Activated CD4-positive, alpha-beta memory T cell treated with anti-CD3 and anti-CD28 coated beads for 36 hours (primary cell): ENCODE results near the gene CYBRD1. TPM values are rescaled to one million over a fixed set of nuclear protein-coding genes. Genes with fewer than 3 reads are reported as not detected.
"Not testable (repeated sequence)": the region's sequence is repeated elsewhere in the genome, so short reads cannot be mapped to it uniquely, and the experiment has no call there.

Source experiments
- CTCF ChIA-PET: fragments of 350-600 bp; sonication (Branson Sonifier 250); formaldehyde crosslinking; loops from one replicate; lab custom pipeline; 2021; ENCODE audit warnings: antibody characterized with exemption, inconsistent platforms; lab: Charles Lee
- POLR2A ChIA-PET: fragments of 350-600 bp; sonication (Branson Sonifier 250); formaldehyde crosslinking; loops from one replicate; lab custom pipeline; 2021; ENCODE audit warnings: antibody characterized with exemption; lab: Charles Lee
- DNase-seq: peaks from one replicate; pipeline ENCODE4 v3.0.0-alpha.2; 2020
- H3K27ac Mint-ChIP-seq: one replicate; pipeline ENCODE4 v1.8.0; 2021; ENCODE audit warnings: mixed read lengths
- H3K27me3 Mint-ChIP-seq: one replicate; pipeline ENCODE4 v1.8.0; 2021; ENCODE audit warnings: mixed read lengths
- H3K36me3 Mint-ChIP-seq: one replicate; pipeline ENCODE4 v1.8.0; 2021; ENCODE audit warnings: mixed read lengths
- H3K4me1 Mint-ChIP-seq: one replicate; pipeline ENCODE4 v1.8.0; 2021; ENCODE audit warnings: low read depth, mixed read lengths
- H3K4me3 Mint-ChIP-seq: one replicate; pipeline ENCODE4 v1.8.0; 2021; ENCODE audit warnings: mild to moderate bottlenecking, mixed read lengths
- H3K9me3 Mint-ChIP-seq: one replicate; pipeline ENCODE4 v1.8.0; 2021; ENCODE audit warnings: mixed read lengths
- intact Hi-C: fragments of 100-400 bp; cut with micrococcal nuclease; formaldehyde crosslinking; loops from one replicate; pipeline ENCODE4 v1.15.1; 2023
- total RNA-seq, 2 experiments: library from RNA; stranded (reverse); gene quantifications; one replicate each; pipeline ENCODE4 v1.2.3, GENCODE V29; 2021

CYBRD1 gene
- total RNA-seq, 2 experiments from 2014 or later = 0.86 to 0.99 TPM

- H3K27me3 Mint-ChIP-seq = peaks cover 43% of the 10 kb centered on the region
- no peak for DNase-seq
- ChIA-PET CTCF (interaction anchor here (1.2 kb wide), 1 partner anchor 13 kb away, joined by 3 read pairs; no protein-coding TSS in a partner anchor), POLR2A (no interaction called here)
- peaks cover 7% of the 10 kb centered on the region for H3K4me1 Mint-ChIP-seq
- intact Hi-C loops = no loop called here
- no peaks in the 10 kb centered on the region for H3K36me3 Mint-ChIP-seq
- H3K27ac Mint-ChIP-seq = no peak overlapping the region
- peak overlapping the region; percentile 80 for H3K4me3 Mint-ChIP-seq
- no peaks in the 10 kb centered on the region for H3K9me3 Mint-ChIP-seq
Measured at GRCh38 chr2:171521361-171522051, 768 bp upstream of the CYBRD1 start.

- Mint-ChIP-seq H3K36me3 (no peaks in the 10 kb centered on the region), H3K27me3 (peaks cover 45% of the 10 kb centered on the region), H3K4me1 (peaks cover 7% of the 10 kb centered on the region), H3K4me3 (peak overlapping the region; percentile 80), H3K27ac (no peak overlapping the region), H3K9me3 (no peaks in the 10 kb centered on the region)
- DNase-seq = peak; percentile 28
- intact Hi-C loops = no loop called here
- CTCF ChIA-PET = interaction anchor here (1.2 kb wide), 1 partner anchor 12 kb away, joined by 3 read pairs; no protein-coding TSS in a partner anchor
- POLR2A ChIA-PET = no interaction called here
Measured at GRCh38 chr2:171522788-171523087, 464 bp downstream of the CYBRD1 start.

GRCh38 chr2:171523088-171524017 lies 1.1 kb downstream of the CYBRD1 start:
- CTCF ChIA-PET = interaction anchor here (0.7 kb wide), 1 partner anchor 50 kb away, joined by 3 read pairs; no protein-coding TSS in a partner anchor
- POLR2A ChIA-PET = interaction anchor here (1.1 kb wide), 1 partner anchor 593 kb away, joined by 4 read pairs; no protein-coding TSS in a partner anchor
- H3K4me3 Mint-ChIP-seq = peak overlapping the region; percentile 80
- H3K27ac Mint-ChIP-seq = no peak overlapping the region
- DNase-seq = peak; percentile 25
- no peaks in the 10 kb centered on the region for H3K9me3 Mint-ChIP-seq
- peaks cover 7% of the 10 kb centered on the region for H3K4me1 Mint-ChIP-seq
- no peaks in the 10 kb centered on the region for H3K36me3 Mint-ChIP-seq
- peaks cover 46% of the 10 kb centered on the region for H3K27me3 Mint-ChIP-seq
- intact Hi-C loops = no loop called here

- ChIA-PET POLR2A (interaction anchor here (1.1 kb wide), 1 partner anchor 594 kb away, joined by 4 read pairs; no protein-coding TSS in a partner anchor), CTCF (no interaction called here)
- peaks cover 7% of the 10 kb centered on the region for H3K4me1 Mint-ChIP-seq
- intact Hi-C loops = no loop called here
- H3K9me3 Mint-ChIP-seq = no peaks in the 10 kb centered on the region
- no peak for DNase-seq
- peaks cover 49% of the 10 kb centered on the region for H3K27me3 Mint-ChIP-seq
- no peak overlapping the region for H3K27ac Mint-ChIP-seq
- H3K36me3 Mint-ChIP-seq = no peaks in the 10 kb centered on the region
- no peak overlapping the region for H3K4me3 Mint-ChIP-seq
Measured at GRCh38 chr2:171524018-171524401, 1.7 kb downstream of the CYBRD1 start.

GRCh38 chr2:171529914-171530313 lies 7.6 kb downstream of the CYBRD1 start:
- peak; percentile 33 for DNase-seq
- ChIA-PET POLR2A (no interaction called here), CTCF (interaction anchor here (0.5 to 2.0 kb wide), 5 partner anchors 9 to 1274 kb away, joined by 3 to 7 read pairs (median 3); no protein-coding TSS in a partner anchor)
- intact Hi-C loops = no loop called here
- H3K27ac Mint-ChIP-seq = no peak overlapping the region
- H3K9me3 Mint-ChIP-seq = peaks cover 6% of the 10 kb centered on the region
- H3K4me3 Mint-ChIP-seq = no peak overlapping the region
- peaks cover 24% of the 10 kb centered on the region for H3K27me3 Mint-ChIP-seq
- H3K36me3 Mint-ChIP-seq = no peaks in the 10 kb centered on the region
- no peaks in the 10 kb centered on the region for H3K4me1 Mint-ChIP-seq

- ChIA-PET POLR2A (no interaction called here), CTCF (interaction anchor here (0.6 to 2.0 kb wide), 4 partner anchors 10 to 1275 kb away, joined by 3 to 7 read pairs (median 4); no protein-coding TSS in a partner anchor)
- no peak overlapping the region for H3K4me3 Mint-ChIP-seq
- intact Hi-C loops = no loop called here
- no peaks in the 10 kb centered on the region for H3K36me3 Mint-ChIP-seq
- peaks cover 20% of the 10 kb centered on the region for H3K27me3 Mint-ChIP-seq
- no peaks in the 10 kb centered on the region for H3K4me1 Mint-ChIP-seq
- peaks cover 6% of the 10 kb centered on the region for H3K9me3 Mint-ChIP-seq
- no peak overlapping the region for H3K27ac Mint-ChIP-seq
- DNase-seq = no peak
Measured at GRCh38 chr2:171530378-171530777, 8.1 kb downstream of the CYBRD1 start.

GRCh38 chr2:171530859-171531258 lies 8.6 kb downstream of the CYBRD1 start:
- H3K36me3 Mint-ChIP-seq, H3K4me3 Mint-ChIP-seq, H3K27ac Mint-ChIP-seq, H3K9me3 Mint-ChIP-seq, intact Hi-C loops, H3K4me1 Mint-ChIP-seq, DNase-seq: not testable (repeated sequence)
- ChIA-PET POLR2A (interaction anchor here (0.7 kb wide), 1 partner anchor 383 kb away, joined by 3 read pairs; no protein-coding TSS in a partner anchor), CTCF (interaction anchor here (1.2 to 2.0 kb wide), 3 partner anchors 10 to 21 kb away, joined by 3 to 7 read pairs (median 5); no protein-coding TSS in a partner anchor)
- peaks cover 18% of the 10 kb centered on the region for H3K27me3 Mint-ChIP-seq

GRCh38 chr2:171531291-171531690 lies 9.0 kb downstream of the CYBRD1 start:
- H3K36me3 Mint-ChIP-seq = no peaks in the 10 kb centered on the region
- H3K27me3 Mint-ChIP-seq = peaks cover 16% of the 10 kb centered on the region
- intact Hi-C loops = no loop called here
- no peak overlapping the region for H3K27ac Mint-ChIP-seq
- peaks cover 6% of the 10 kb centered on the region for H3K9me3 Mint-ChIP-seq
- CTCF ChIA-PET = interaction anchor here (0.7 kb wide), 1 partner anchor 48 kb away, joined by 3 read pairs; no protein-coding TSS in a partner anchor
- no peaks in the 10 kb centered on the region for H3K4me1 Mint-ChIP-seq
- H3K4me3 Mint-ChIP-seq = no peak overlapping the region
- POLR2A ChIA-PET = interaction anchor here (0.7 kb wide), 1 partner anchor 383 kb away, joined by 3 read pairs; no protein-coding TSS in a partner anchor
- DNase-seq = no peak

GRCh38 chr2:171531836-171532450 lies 9.7 kb downstream of the CYBRD1 start:
- Mint-ChIP-seq H3K27me3 (peaks cover 16% of the 10 kb centered on the region), H3K27ac (no peak overlapping the region), H3K4me1 (no peaks in the 10 kb centered on the region), H3K36me3 (no peaks in the 10 kb centered on the region), H3K9me3 (peaks cover 6% of the 10 kb centered on the region), H3K4me3 (no peak overlapping the region)
- DNase-seq = no peak
- ChIA-PET POLR2A (no interaction called here), CTCF (interaction anchor here (0.7 kb wide), 1 partner anchor 49 kb away, joined by 3 read pairs; no protein-coding TSS in a partner anchor)
- intact Hi-C loops = no loop called here

GRCh38 chr2:171533331-171533730 lies 11.1 kb downstream of the CYBRD1 start:
- no peak overlapping the region for H3K27ac Mint-ChIP-seq
- no peak overlapping the region for H3K4me3 Mint-ChIP-seq
- CTCF ChIA-PET = no interaction called here
- DNase-seq = no peak
- H3K4me1 Mint-ChIP-seq = no peaks in the 10 kb centered on the region
- H3K27me3 Mint-ChIP-seq = peaks cover 11% of the 10 kb centered on the region
- H3K9me3 Mint-ChIP-seq = peaks cover 6% of the 10 kb centered on the region
- H3K36me3 Mint-ChIP-seq = no peaks in the 10 kb centered on the region
- POLR2A ChIA-PET = no interaction called here
- intact Hi-C loops = no loop called here

- H3K27ac Mint-ChIP-seq, POLR2A ChIA-PET, DNase-seq, H3K4me3 Mint-ChIP-seq, CTCF ChIA-PET, intact Hi-C loops, H3K27me3 Mint-ChIP-seq, H3K4me1 Mint-ChIP-seq, H3K9me3 Mint-ChIP-seq, H3K36me3 Mint-ChIP-seq: not testable (repeated sequence)
Measured at GRCh38 chr2:171535528-171535927, 13.3 kb downstream of the CYBRD1 start.
